GM23338 (cell line): ENCODE measurements around the gene RAD51B. TPM values are rescaled to one million over a fixed set of nuclear protein-coding genes. Genes with fewer than 3 reads are reported as not detected.

Experiments
- ATAC-seq: fragments of 200-7000 bp; cut with Tn5 transposase; 3 replicates; pipeline ENCODE4 v1.9.1; 2020
- DNase-seq: peaks from one replicate; pipeline ENCODE4 v3.0.0-alpha.2; 2015; ENCODE audit warnings: low spot score
- H2AFZ ChIP-seq: fragments of 200-600 bp; sonication (generic); 2 replicates; pipeline ENCODE4 v1.8.0; 2016; ENCODE audit warnings: antibody characterized with exemption, mild to moderate bottlenecking, moderate library complexity
- H3F3A ChIP-seq: fragments of 200-600 bp; sonication (generic); replicated peaks from 2 replicates; pipeline ENCODE4 v1.8.0; 2017; ENCODE audit warnings: antibody characterized with exemption, mixed run types, low read depth
- H3K27ac ChIP-seq: fragments of 200-600 bp; sonication (generic); 2 replicates; pipeline ENCODE4 v1.6.1; 2016; ENCODE audit warnings: low read depth
- H3K27me3 ChIP-seq: fragments of 200-600 bp; sonication (generic); 2 replicates; pipeline ENCODE4 v1.8.0; 2016; ENCODE audit warnings: mild to moderate bottlenecking, mixed run types, moderate library complexity; ENCODE audit not compliant: insufficient read depth
- H3K36me3 ChIP-seq: fragments of 200-600 bp; sonication (generic); 2 replicates; pipeline ENCODE4 v1.8.0; 2016; ENCODE audit warnings: mild to moderate bottlenecking; ENCODE audit not compliant: insufficient read depth
- H3K4me1 ChIP-seq: fragments of 200-600 bp; sonication (generic); 2 replicates; pipeline ENCODE4 v1.8.0; 2016; ENCODE audit warnings: mild to moderate bottlenecking, moderate library complexity; ENCODE audit not compliant: insufficient read depth
- H3K4me2 ChIP-seq: fragments of 200-600 bp; sonication (generic); 2 replicates; pipeline ENCODE4 v1.7.1; 2017; ENCODE audit warnings: mixed run types
- H3K4me3 ChIP-seq: fragments of 200-600 bp; sonication (generic); 2 replicates; pipeline ENCODE4 v1.6.1; 2016; ENCODE audit warnings: mixed run types
- H3K79me2 ChIP-seq: fragments of 200-600 bp; sonication (generic); replicated peaks from 2 replicates; pipeline ENCODE4 v1.8.0; 2017; ENCODE audit warnings: mild to moderate bottlenecking; ENCODE audit not compliant: insufficient read depth
- H3K9me2 ChIP-seq: fragments of 200-600 bp; sonication (generic); 2 replicates; pipeline ENCODE4 v1.8.0; 2017; ENCODE audit not compliant: insufficient read depth
- H4K20me1 ChIP-seq: fragments of 200-600 bp; sonication (generic); replicated peaks from 2 replicates; pipeline ENCODE4 v1.8.0; 2017; ENCODE audit warnings: mild to moderate bottlenecking; ENCODE audit not compliant: insufficient read depth
- H3K27ac Mint-ChIP-seq: 2 replicates; pipeline ENCODE4 v1.8.0; 2020; ENCODE audit warnings: inconsistent platforms, mild to moderate bottlenecking, moderate library complexity, mixed read lengths
- H3K27me3 Mint-ChIP-seq: 3 replicates; pipeline ENCODE4 v1.8.0; 2022; ENCODE audit warnings: low read depth, mild to moderate bottlenecking, moderate library complexity, mixed read lengths, inconsistent platforms; ENCODE audit not compliant: insufficient read depth, poor library complexity
- H3K36me3 Mint-ChIP-seq: 3 replicates; pipeline ENCODE4 v1.8.0; 2021; ENCODE audit warnings: low read depth, mild to moderate bottlenecking, inconsistent platforms, moderate library complexity, mixed read lengths
- H3K4me1 Mint-ChIP-seq: 3 replicates; pipeline ENCODE4 v1.8.0; 2020; ENCODE audit warnings: mild to moderate bottlenecking, inconsistent platforms, mixed read lengths
- H3K4me3 Mint-ChIP-seq: 3 replicates; pipeline ENCODE4 v1.8.0; 2021; ENCODE audit warnings: moderate library complexity, mild to moderate bottlenecking, inconsistent platforms, mixed read lengths
- H3K9me3 Mint-ChIP-seq: 3 replicates; pipeline ENCODE4 v1.8.0; 2020; ENCODE audit warnings: moderate library complexity, mild to moderate bottlenecking, inconsistent platforms, mixed read lengths
- EZH2 ChIP-seq: fragments of 200-600 bp; sonication (generic); IDR thresholded peaks from one replicate; pipeline ENCODE4 v1.8.0; 2017; ENCODE audit warnings: antibody characterized with exemption, mild to moderate bottlenecking, low read depth; ENCODE audit not compliant: unreplicated experiment
- EZH2phosphoT487 ChIP-seq: fragments of 200-600 bp; sonication (generic); IDR thresholded peaks from one replicate; pipeline ENCODE4 v1.8.1; 2018; ENCODE audit warnings: antibody characterized with exemption; ENCODE audit not compliant: unreplicated experiment
- JUNB ChIP-seq: IDR thresholded peaks from one replicate; pipeline ENCODE4 v1.6.1; 2016; ENCODE audit warnings: antibody characterized with exemption; ENCODE audit not compliant: unreplicated experiment
- NANOG ChIP-seq: IDR thresholded peaks from 2 replicates; pipeline ENCODE4 v1.6.1; 2016; ENCODE audit warnings: antibody characterized with exemption, borderline replicate concordance
- REST ChIP-seq: IDR thresholded peaks from one replicate; pipeline ENCODE4 v1.6.1; 2018; ENCODE audit warnings: antibody characterized with exemption; ENCODE audit not compliant: unreplicated experiment
- ZNF114 ChIP-seq: fragments of 250-450 bp; sonication (Bioruptor Pico); IDR thresholded peaks from 2 replicates; pipeline ENCODE4 v1.5.0; 2020; ENCODE audit warnings: mild to moderate bottlenecking, moderate library complexity
- ZNF331 ChIP-seq: fragments of 250-450 bp; sonication (Bioruptor Pico); IDR thresholded peaks from 2 replicates; pipeline ENCODE4 v1.5.0; 2020; ENCODE audit warnings: low read depth, mild to moderate bottlenecking, moderate library complexity
- ZNF462 ChIP-seq: fragments of 250-450 bp; sonication (Bioruptor Pico); IDR thresholded peaks from 2 replicates; pipeline ENCODE4 v1.5.0; 2020; ENCODE audit warnings: mild to moderate bottlenecking, moderate library complexity
- polyA plus RNA-seq: library from polyadenylated mRNA; unstranded; fragments of >200 nt; fragmentation: Nextera tagmentation; extraction: Ambion mirVana; gene quantifications from 2 replicates; pipeline ENCODE4 v1.2.1, GENCODE V29; 2016
- total RNA-seq: library from RNA; depleted of rRNA; stranded (reverse); fragments of >200 nt; shearing (Covaris generic); gene quantifications from 2 replicates; pipeline ENCODE4 v1.2.3, GENCODE V29; 2014

The RAD51B gene
- total and polyA plus RNA-seq, 2 experiments from 2014 or later: 15.7 to 29.1 TPM

- Histone ChIP-seq H3K27ac (no peak overlapping the region), H3K36me3 (peaks cover 7% of the 10 kb centered on the region), H4K20me1 (no peaks in the 10 kb centered on the region), H3K9me2 (0 out of 2 replicates have a peak, but pooled peaks cover 2% of the 10 kb centered on the region), H2AFZ (no peak overlapping the region), H3K4me3 (no peak overlapping the region), H3K27me3 (no peaks in the 10 kb centered on the region), H3K4me1 (no peaks in the 10 kb centered on the region), H3K79me2 (no peaks in the 10 kb centered on the region), H3K4me2 (no peak overlapping the region), H3F3A (no peaks in the 10 kb centered on the region)
- no peak for TF ChIP-seq EZH2phosphoT487
- no peak for TF ChIP-seq ZNF331
- no peak for TF ChIP-seq JUNB
- TF ChIP-seq EZH2: no peak
- TF ChIP-seq NANOG: no peak
- TF ChIP-seq REST: no peak
- no peak for TF ChIP-seq ZNF462 (CRISPR knock-in tag)
- TF ChIP-seq ZNF114: no peak
- peaks cover 10% of the 10 kb centered on the region for H3K4me1 Mint-ChIP-seq
- no peak overlapping the region for H3K4me3 Mint-ChIP-seq
- no peak for DNase-seq
- H3K36me3 Mint-ChIP-seq: peaks cover 4% of the 10 kb centered on the region; the same call in 2 of the 3 replicates
- H3K27ac Mint-ChIP-seq: no peak overlapping the region
- peaks cover 6% of the 10 kb centered on the region for H3K9me3 Mint-ChIP-seq
- no peak for ATAC-seq
- peaks cover 1% of the 10 kb centered on the region for H3K27me3 Mint-ChIP-seq
These were observed 715.9 kb downstream of the RAD51B start for GRCh38 chr14:68535404-68536017.
